HG03159 (cell line): ENCODE results near the gene CA11.
"Not testable (repeated sequence)": the region's sequence is repeated elsewhere in the genome, so short reads cannot be mapped to it uniquely, and the experiment has no call there.

Experiments used
- ATAC-seq: cut with Tn5 transposase; IDR thresholded peaks from one replicate; pipeline ENCODE4 v1.9.1; 2021; ENCODE audit warnings: mild to moderate bottlenecking, moderate library complexity; ENCODE audit not compliant: unreplicated experiment

Gene CA11

DNA sequence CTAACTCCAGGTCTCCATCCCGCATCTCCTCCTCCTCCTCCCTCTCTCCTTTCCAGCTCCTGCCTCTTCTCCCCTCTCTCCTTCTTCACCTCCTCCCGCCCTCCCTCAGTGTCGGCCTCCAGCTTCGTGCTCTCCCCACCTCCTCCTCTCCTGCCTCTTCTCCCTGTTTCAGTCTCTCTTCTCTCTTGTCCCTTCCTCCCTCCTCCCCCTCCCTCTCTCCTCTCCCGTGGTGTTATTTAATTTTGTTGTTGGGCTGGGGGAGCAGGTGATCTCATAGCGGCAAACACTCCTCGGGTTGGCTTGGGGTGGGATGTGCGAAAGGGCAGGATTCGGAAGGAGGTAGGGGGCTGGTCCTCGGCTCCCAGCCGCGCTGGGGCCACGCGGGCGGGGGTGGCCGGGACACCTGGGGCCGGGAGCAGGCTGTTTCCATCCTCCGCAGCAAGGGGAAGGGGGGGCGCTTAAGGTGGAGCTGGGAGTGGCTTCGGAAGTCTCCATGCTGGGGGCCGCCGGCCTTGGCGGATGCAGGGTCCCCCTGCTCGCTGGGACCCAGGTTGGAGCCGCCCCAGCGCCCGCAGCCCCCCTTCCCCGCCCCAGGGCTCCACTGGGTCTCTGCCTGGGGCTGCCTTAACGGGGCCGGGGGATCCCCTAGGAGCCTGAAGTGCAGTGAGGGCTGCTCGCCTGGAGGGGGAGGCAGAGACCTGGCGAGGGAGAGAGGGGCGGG lies at the start of gene CA11:
TSS of gene CA11 (minus strand) at position 187 of the 721 bp plus-strand sequence. CDS start 555 bp downstream, outside the sequence.
- ATAC-seq = peak; percentile 61

DNA sequence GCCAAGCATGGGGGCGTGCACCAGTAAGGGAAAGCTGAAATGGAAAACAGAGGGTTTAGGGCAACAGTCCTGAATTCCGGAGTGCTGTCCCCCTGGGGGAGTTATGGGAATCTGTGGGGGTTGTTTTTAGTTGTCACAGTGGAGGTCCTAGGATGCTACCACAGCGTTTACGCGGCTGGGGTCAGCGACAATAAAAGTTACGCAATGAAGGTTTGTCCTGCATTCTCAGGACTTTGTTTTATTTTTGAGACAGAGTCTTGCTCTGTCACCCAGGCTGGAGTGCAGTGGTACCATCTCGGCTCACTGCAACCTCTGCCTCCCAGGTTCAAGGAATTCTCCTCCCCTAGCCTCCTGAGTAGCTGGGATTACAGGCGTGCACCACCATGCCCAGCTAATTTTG lies 47.6 kb upstream of the CA11 start:
- not testable (repeated sequence) for ATAC-seq

DNA sequence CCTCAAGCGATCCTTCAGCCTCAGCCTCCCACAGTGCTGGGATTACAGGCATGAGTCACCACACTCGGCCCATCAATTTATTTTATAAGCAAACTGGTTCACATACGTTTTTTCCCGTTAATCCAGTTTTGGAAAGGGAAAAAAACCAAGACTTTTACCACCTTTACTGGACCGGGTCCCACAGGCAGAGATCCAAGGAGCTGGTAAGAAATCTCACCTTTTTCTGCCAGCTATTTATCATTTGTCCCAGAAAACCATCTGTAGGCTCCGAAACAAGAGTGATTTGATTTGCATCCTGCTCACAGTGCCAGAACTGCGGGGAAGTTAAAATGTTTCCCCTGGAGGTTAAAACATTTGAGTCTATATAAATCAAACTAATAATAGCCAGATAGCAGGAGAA lies 43.5 kb upstream of the CA11 start:
- no peak for ATAC-seq

DNA sequence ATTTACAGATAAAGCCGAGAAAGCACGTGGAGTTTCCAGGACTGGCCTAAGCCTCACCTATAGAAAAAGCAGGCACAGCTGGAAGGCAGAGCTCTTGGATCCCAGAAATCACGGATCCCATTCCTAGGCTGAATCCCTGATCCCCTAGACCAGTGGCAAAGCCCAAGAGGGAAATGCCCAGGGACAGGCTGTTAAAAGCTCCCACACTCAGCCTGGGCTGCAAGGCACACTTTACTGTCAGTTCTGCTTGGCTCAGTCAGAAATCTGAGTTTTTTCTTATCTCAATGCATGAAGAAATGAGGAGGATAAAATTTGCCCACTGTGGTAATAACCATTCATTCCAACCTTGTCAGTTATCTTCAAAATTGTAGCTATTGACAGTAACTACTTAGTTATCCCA lies 41.8 kb upstream of the CA11 start:
- ATAC-seq = no peak

DNA sequence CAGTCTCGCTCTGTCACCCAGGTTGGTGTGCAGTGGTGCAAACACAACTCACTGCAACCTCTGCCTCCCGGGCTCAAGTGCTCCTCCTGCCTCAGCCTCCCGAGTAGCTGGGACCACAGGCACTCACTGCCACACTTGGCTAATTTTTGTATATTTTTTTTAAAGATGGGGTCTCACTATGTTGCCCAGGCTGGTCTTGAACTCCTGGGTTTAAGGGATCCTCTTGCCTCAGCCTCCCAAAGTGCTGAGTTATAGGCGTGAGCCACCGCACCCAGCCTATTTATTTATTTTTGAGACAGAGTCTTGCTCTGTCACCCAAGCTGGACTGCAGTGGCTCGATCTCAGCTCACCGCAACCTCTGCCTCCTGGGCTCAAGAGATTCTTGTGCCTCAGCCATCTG lies 40.6 kb upstream of the CA11 start:
- not testable (repeated sequence) for ATAC-seq

DNA sequence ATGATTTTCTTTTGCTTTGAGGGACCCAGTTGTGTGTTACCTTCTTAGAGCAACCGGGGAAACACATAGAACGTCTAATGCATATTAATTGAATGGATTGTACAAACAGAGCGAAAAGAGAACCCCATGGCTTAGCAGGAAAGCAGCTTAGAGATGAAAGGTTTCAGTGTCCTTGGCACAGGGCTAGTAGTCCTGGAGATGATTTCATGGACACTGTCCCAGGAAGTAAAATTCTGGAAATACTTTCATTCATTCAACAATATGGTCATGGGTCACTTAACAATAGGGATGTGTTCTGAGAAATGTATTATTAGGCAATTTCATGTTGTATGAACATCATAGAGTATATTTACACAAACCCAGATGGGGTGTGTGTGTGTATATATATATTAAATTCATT lies 40.1 kb upstream of the CA11 start:
- no peak for ATAC-seq

DNA sequence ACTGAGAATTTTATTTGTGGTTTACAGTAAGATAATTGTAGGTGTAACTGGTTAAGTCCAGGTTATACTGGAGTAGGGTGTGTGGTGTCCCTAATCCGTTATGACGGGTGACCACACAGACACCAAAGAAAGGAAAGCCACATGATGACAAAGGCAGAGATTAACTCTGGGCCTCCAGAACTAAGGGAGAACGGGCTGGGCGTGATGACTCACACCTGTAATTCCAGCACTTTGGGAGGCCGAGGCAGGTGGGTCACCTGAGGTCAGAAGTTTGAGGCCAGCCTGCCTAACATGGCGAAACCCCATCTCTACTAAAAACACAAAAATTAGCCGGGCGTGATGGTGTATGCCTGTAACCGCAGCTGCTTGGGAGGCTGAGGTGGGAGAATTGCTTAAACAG lies 39.6 kb upstream of the CA11 start:
- ATAC-seq = no peak

DNA sequence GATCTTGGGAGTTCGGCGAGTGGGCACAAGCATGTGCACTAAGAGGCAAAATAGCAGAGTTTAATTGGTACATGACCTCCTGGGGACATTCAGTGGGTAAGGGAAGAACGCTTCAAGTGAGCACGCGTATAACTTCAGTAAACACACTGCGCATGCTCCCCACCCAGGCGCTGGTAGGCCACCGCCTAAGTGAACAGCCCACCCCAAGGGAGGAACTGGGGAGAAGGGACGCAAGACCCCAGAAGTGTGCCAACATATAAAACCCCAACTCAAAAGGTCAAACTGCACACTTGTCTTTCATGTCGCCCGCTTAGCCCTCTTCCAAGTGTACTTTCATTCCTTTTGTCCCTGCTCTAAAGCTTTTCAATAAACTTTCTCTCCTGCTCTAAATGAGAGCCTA lies 37.4 kb upstream of the CA11 start:
- no peak for ATAC-seq

DNA sequence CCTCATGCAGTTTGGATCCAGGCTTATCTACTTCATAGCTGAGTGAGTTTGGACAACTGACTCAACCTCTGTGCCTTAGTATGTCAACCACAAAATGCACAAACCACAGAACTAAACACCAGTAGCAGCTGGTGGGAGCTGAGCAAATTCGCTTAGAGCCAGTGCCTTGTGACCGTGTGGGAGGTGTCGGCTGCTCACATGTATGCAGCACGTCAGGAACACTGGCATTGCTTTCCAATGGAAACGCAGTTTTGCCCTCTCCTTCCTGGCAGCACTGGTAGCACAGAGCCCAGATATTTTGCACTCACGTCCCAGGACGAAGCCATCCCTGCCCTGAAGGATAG lies 35.1 kb upstream of the CA11 start:
- ATAC-seq = no peak

DNA sequence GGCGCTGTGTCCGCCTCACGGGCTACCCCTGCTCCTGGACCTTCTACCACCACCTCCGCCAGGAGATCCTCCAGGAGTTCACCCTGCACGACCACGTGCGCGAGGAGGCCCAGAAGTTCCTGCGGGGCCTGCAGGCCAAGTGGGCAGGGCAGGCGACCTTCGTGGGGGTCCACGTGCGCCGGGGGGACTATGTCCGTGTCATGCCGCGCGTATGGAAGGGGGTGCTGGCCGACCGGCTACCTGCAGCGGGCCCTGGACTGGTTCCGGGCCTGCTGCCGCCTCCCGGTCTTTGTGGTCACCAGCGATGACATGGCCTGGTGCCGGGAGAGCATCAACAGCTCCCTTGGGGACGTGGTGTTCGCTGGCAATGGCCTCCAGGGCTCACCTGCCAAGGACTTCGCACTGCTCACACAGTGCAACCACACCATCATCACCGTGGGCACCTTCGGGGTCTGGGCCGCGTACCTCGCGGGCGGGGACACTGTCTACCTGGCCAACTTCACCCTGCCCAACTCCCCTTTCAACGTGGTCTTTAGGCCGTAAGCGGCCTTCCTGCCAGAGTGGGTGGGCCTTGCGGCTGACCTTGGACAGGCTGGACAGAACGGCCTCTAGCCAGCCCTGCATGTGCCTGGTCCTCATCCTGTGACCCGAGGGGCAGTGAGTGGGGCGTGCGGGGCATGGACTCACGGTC lies 34.6 kb upstream of the CA11 start:
- ATAC-seq = no peak

DNA sequence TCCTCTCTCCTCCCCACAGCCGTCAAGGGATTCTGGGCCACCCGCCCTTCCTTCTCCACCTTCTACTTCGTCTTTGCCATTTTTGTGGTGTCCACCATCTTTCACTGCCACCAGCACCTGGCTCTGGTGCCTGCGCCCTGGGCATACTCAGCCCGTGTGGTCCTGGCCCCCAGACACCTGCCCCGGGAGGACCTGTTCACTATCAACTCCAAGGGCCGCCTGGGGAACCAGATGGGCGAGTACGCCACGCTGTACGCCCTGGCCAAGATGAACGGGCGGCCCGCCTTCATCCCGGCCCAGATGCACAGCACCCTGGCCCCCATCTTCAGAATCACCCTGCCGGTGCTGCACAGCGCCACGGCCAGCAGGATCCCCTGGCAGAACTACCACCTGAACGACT lies 34.0 kb upstream of the CA11 start:
- ATAC-seq = not testable (repeated sequence)

DNA sequence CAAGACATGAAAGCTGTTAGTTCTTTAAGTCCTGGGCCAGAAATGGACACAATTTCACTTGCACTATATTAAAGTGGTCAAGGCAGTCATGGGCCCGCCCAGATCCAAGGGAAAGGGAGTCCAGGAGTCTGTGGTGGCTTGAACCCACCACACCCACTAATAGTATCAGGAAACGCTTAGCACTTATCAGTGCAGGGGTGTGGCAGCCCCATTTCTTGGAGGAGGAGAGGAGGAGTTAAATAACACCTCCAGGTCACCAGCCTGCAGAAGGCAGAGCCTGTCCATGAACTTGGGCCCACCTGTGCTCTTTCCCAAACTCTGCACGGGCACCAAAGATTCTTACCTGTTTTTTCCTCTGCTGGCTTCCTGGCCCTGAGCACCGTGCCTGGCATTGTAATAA lies 32.2 kb upstream of the CA11 start:
- ATAC-seq = no peak

DNA sequence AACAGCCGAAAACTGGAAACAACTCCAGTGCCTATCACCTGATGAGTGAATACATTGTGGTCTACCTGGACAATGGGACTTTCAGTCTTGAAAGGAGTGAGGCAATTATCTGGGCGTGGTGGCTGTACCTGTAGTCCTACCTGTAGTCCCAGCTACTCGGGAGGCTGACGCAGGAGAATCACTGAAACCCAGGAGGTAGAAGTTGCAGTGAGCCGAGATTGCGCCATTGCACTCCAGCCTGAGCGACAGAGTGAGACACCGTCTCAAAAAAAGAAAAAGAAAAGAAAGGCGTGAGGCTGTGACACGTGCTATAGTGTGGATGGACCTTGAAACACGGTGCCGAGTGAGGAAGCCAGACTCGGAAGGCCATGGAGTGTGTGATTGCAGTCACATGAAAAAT lies 30.9 kb upstream of the CA11 start:
- no peak for ATAC-seq

DNA sequence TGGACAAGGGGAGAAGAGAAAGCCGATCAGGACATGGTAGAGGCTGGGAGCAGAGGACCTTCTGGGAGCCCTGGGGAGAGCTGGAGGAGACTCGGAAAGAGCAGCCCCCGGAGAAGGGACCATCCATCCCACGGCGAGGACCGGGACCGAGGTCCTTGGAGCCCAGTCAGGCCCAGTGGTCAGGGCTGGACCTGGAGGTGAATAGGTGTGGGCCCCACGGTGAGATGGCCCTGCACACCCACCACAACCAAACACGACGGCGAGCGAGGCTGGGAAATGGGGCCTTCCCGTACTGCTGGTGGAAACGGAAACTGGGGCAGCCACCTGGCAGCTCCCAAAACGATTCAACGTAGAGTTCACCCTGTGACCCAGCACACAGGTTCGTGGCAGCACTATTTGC lies 30.5 kb upstream of the CA11 start:
- ATAC-seq = no peak

DNA sequence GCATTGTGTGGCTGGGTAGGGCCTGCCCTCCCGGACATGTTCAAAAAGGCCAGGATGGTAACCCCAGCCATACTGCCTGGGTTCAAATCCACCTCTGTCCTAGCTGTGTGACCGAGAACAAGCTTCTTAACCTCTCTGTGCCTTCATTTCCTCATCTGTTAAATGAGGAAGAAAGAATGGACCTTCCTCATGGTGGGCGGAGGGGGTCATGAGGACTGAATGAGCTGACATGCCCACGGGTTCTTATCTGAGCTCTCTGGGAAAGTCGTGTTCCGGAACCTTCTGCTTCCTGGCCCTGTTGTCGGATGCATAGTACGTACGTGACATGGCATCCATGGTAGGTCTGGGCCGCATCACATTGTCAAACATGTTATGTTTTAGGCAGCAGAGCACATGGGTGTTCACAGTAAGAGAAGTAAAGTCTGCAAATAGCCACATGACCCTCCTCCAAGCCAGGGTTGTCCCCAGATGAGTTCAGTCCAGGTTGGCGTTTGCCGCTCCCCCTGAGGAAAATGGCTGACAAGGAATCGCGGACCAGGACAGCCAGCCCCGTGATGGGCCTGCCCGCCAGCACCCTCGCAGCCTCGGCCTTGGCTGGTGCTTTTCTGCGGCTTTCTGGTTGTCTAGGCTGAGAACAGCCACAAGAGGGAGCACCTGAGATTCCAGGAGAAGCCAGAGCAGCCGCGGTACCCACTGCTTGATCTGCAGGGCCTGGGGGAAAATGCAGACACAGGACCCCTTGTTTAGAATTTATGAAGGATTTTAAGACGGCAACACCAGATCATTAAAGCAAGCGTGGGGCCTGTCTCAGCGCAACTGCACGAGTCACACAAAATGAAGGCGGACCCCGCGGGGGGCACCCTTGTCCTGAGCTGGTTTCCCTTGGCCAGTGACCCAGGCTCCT lies 29.2 kb upstream of the CA11 start:
- ATAC-seq = no peak

DNA sequence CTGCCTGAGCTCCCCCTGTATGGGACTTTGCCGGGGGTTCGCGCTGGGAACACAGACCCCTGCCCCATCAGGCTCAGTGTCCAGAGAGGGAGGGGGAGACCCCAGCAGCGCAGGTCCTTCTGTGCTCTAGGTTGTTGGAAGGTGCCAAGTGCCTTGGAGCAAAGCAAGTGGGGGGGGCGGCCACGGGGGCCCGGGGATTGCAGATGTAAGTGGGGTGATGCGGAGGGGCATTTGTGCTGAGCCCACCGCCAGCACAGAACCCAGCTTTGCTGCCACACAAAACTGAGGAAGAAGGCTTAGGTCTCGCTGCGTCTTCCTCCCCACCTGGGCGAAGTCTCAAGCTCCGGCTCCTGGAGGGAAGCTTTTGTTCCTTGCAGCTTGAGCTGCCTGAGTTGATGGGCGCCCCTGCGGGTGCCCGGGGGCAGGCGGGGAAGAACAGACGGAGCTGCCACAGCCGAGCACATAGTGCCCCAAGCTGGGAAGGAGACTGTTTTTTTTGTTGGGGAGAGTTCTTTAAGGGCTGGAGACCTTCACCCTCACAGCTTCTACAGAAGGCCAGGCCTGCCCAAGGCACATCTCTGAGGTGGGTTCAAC lies 28.3 kb upstream of the CA11 start:
- ATAC-seq = no peak

DNA sequence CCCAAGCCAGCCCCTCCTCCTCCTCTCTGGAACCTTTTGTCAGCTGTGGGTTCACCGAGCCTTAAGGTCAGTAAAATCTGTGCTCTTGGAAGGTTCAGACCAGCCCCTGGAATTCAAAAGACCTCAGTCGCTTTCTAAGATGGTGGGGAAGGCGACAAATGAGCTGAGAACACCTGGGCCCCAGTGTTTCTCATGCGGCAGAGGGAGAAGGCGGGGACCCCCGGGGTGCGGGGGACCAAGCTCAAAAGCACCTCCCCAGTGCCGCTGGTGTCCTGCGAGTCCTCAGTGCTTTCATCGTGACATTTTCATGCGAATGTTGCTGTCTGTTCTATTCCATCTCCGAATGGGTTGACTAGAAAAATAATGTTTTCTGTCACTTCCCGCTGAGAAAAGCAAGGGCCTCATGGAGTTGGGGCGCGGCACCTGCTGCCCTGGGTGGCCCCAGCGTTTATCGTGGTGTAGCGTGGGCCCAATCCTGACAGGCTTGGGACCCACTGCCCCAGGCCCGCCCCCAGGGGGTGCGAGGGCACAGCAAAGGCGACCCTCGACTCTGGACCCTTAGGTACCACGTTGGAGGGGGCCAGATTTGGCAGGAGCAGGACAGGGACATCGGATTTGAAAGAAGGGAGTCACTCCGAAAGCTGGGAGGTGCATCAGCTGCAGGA lies 27.6 kb upstream of the CA11 start:
- no peak for ATAC-seq

DNA sequence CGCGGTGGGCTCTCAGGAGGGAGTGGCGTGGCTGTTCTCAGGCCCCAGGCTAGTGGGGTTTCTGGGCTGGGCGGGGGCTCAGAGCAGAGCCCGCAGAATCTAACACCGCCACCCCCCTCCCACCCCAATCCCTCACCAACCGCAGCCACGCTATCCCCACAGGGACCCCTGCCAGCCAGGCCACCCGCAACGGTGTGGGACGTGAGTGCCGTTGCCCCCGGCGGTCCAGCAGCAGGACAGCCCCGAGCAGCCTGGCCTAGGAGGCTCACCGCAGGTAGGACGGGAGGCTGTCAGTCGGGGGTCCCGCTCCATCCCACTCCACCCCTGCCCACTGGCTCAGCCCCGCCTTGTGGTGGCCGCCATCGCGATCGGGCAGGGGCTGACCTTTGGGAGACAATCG lies 27.0 kb upstream of the CA11 start, which contains the start of gene NTN5:
TSS of gene NTN5 (minus strand) at position 24 of the 400 bp plus-strand sequence. CDS start 2,031 bp downstream, outside the sequence.
- ATAC-seq = no peak

DNA sequence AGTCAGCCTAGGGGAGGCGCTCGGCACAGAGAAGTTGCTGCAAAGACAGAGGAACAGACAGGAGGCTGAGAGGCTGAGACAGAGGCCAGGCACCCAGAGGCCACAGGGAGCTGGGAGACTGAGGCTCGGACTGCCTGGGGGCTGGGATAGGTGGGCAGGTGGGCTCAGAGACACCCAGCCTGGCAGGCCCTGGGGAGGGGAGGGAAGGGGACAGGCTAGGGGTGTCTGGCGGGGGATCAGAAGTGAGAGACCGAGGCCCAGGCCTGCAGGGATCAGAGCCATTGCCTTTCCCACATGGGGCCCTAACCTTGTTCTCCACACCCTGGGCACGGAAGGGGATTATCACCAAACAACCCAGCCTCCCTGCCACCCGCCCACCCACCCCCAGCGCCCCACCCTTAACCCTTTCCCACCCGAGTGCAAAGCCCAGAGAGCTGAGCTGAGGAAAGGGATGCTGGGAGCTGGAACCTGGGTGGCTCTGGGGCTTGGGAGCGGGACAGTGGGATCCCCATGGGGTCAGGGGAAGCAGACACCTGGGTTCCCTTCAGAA lies 25.5 kb upstream of the CA11 start:
- no peak for ATAC-seq

DNA sequence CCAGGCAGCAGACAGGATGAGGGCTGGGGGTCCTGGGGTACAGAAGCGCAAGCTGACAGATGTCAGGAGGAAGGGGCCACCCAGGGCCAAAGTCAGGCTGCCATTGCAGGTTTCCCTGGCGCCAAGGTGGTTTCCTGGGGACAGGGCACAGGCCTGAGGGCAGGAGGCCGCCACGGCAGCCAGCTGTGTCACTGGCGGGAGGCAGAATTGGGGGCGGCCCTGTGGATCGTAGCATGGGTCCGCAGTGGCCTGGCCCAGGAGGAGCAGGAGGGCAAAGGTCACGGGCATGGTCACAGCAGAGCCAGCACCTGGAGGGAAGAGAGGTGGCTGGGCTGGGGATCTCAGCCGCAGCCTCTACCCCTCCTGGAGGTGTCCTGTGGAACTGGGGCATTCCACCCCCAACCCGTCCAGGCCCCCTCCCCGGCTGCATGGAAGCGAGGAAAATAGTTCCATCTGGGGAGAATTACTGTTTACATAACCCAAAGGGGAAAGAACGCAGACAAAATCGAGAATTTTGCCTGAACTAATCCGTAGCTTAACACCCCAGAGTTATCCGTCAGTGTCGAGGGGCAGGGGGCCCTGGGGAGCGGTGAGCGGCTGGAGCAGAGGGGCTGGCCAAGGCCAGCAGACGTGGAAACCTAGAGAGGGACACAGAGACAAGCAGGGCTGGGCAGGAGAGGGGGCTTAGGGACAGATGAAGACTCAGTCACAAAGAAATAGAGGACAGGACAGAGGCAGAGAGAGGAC lies 24.9 kb upstream of the CA11 start:
- ATAC-seq = no peak
